ENCODE measurements around the gene PARD3.
"Not testable (repeated sequence)": the region's sequence is repeated elsewhere in the genome, so short reads cannot be mapped to it uniquely, and the experiment has no call there.

DNA sequence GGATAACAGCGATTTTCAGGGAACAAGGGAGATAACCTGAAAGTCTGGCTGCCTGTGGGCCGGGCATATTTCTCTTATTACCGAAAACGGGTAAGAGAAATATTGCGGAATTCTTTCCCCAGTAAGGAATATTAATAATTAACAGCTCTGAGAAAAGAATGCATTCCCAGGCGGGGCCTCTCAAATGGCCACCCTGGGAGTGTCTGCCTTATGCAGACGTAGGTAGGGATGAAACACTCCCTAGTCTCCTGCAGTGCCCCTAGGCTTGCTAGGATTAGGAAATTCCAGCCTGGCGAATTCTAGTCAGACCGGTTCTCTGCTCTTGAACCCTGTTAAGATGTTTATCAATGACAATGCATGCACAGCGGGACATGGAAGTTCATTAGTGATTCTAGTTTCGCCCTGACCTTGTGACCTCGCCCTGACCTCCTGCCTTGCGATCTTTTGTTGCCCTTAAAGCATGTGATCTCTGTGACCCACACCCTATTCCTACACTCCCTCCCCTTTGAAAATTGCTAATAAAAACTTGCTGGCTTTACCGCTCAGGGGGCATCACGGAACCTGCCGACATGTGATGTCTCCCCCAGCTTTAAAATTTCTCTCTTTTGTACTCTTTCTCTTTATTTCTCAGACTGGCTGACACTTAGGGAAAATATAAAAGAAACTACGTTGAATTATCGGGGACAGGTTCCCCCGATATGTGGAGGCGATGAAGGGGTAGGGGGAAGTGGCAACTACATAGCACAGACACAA is 387.8 kb downstream of the PARD3 start:
- TF ChIP-seq CEBPB (IDR thresholded peaks at IDR 0.05) (peak; percentile 86 to 93; a peak in 3 of 4 replicates), MAFK (IDR thresholded peaks at IDR 0.05; ENCODE audit: partially characterized antibody) (peak; percentile 78), RAD21 (conservative IDR thresholded peaks at IDR 0.05 in 1 of 2, IDR thresholded peaks at IDR 0.05 in 1 of 2) (peak; percentile 37 to 74; a peak in 4 of 5 replicates), ZNF302 (CRISPR knock-in tag; IDR thresholded peaks at IDR 0.05) (peak; percentile 77; the same call in 1 of the 2 replicates)
- TF ChIP-seq, protein P1, sequence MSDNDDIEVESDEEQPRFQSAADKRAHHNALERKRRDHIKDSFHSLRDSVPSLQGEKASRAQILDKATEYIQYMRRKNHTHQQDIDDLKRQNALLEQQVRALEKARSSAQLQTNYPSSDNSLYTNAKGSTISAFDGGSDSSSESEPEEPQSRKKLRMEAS (IDR thresholded peaks at IDR 0.05), result peak; percentile 92
- TF ChIP-seq CTCF (IDR thresholded peaks at IDR 0.05); POLR2A (IDR thresholded peaks at IDR 0.05; ENCODE audit: low read length); HEYL (CRISPR knock-in tag; IDR thresholded peaks at IDR 0.05); RFX5 (IDR thresholded peaks at IDR 0.05); EHMT2 (IDR thresholded peaks at IDR 0.05; ENCODE audit: low read depth); MYC (IDR thresholded peaks at IDR 0.05; ENCODE audit: borderline replicate concordance, low read length); POLR2AphosphoS2 (conservative IDR thresholded peaks at IDR 0.05; ENCODE audit: low read length): not testable (repeated sequence)
- TF ChIP-seq, protein P2, sequence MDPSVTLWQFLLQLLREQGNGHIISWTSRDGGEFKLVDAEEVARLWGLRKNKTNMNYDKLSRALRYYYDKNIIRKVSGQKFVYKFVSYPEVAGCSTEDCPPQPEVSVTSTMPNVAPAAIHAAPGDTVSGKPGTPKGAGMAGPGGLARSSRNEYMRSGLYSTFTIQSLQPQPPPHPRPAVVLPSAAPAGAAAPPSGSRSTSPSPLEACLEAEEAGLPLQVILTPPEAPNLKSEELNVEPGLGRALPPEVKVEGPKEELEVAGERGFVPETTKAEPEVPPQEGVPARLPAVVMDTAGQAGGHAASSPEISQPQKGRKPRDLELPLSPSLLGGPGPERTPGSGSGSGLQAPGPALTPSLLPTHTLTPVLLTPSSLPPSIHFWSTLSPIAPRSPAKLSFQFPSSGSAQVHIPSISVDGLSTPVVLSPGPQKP (IDR thresholded peaks at IDR 0.05; ENCODE audit: low read depth, low read length), result not testable (repeated sequence)
- TF ChIP-seq, protein P3, sequence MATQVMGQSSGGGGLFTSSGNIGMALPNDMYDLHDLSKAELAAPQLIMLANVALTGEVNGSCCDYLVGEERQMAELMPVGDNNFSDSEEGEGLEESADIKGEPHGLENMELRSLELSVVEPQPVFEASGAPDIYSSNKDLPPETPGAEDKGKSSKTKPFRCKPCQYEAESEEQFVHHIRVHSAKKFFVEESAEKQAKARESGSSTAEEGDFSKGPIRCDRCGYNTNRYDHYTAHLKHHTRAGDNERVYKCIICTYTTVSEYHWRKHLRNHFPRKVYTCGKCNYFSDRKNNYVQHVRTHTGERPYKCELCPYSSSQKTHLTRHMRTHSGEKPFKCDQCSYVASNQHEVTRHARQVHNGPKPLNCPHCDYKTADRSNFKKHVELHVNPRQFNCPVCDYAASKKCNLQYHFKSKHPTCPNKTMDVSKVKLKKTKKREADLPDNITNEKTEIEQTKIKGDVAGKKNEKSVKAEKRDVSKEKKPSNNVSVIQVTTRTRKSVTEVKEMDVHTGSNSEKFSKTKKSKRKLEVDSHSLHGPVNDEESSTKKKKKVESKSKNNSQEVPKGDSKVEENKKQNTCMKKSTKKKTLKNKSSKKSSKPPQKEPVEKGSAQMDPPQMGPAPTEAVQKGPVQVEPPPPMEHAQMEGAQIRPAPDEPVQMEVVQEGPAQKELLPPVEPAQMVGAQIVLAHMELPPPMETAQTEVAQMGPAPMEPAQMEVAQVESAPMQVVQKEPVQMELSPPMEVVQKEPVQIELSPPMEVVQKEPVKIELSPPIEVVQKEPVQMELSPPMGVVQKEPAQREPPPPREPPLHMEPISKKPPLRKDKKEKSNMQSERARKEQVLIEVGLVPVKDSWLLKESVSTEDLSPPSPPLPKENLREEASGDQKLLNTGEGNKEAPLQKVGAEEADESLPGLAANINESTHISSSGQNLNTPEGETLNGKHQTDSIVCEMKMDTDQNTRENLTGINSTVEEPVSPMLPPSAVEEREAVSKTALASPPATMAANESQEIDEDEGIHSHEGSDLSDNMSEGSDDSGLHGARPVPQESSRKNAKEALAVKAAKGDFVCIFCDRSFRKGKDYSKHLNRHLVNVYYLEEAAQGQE (IDR thresholded peaks at IDR 0.05), result not testable (repeated sequence)

All from A549 (cell line).